Neural crest cell (in vitro differentiated cells): ENCODE measurements around the gene PTK6. TPM values are rescaled to one million over a fixed set of nuclear protein-coding genes. Genes with fewer than 3 reads are reported as not detected.

Source experiments
- DNase-seq: peaks from one replicate; pipeline ENCODE4 v3.0.0; 2021; ENCODE audit warnings: low read depth, mixed read lengths, low spot score
- H3K27ac Mint-ChIP-seq: one replicate; pipeline ENCODE4 v1.8.0; 2021; ENCODE audit warnings: mild to moderate bottlenecking, mixed read lengths; ENCODE audit not compliant: unreplicated experiment
- H3K27me3 Mint-ChIP-seq: 2 replicates; pipeline ENCODE4 v1.8.0; 2021; ENCODE audit warnings: low read depth, mild to moderate bottlenecking, mixed read lengths
- H3K36me3 Mint-ChIP-seq: 2 replicates; pipeline ENCODE4 v1.8.0; 2021; ENCODE audit warnings: low read depth, mild to moderate bottlenecking, mixed read lengths
- H3K4me1 Mint-ChIP-seq: 2 replicates; pipeline ENCODE4 v1.8.0; 2021; ENCODE audit warnings: mixed read lengths
- H3K4me3 Mint-ChIP-seq: one replicate; pipeline ENCODE4 v1.8.0; 2021; ENCODE audit warnings: mild to moderate bottlenecking, mixed read lengths
- H3K9me3 Mint-ChIP-seq: 2 replicates; pipeline ENCODE4 v1.8.0; 2021; ENCODE audit warnings: mixed read lengths
- CTCF ChIP-seq: fragments of 200-600 bp; sonication (generic); conservative IDR thresholded peaks from 2 replicates; pipeline ENCODE4 v1.5.0; 2021; ENCODE audit warnings: antibody characterized with exemption, mild to moderate bottlenecking
- total RNA-seq: library from RNA; stranded (reverse); gene quantifications from 2 replicates; pipeline ENCODE4 v1.2.1, GENCODE V29; 2021

PTK6 gene
- total RNA-seq, 1 donor from 2014 or later = not detected

- DNase-seq = no peak
These were observed 14.9 kb downstream of the PTK6 start for GRCh38 chr20:63522091-63522868.

GRCh38 chr20:63521602-63522001 is 15.6 kb downstream of the PTK6 start:
- peaks cover 5% of the 10 kb centered on the region for H3K36me3 Mint-ChIP-seq
- H3K27ac Mint-ChIP-seq = peak overlapping the region; percentile 98
- DNase-seq = no peak
- peak; percentile 4 for TF ChIP-seq CTCF
- no peaks in the 10 kb centered on the region for H3K9me3 Mint-ChIP-seq
- H3K4me1 Mint-ChIP-seq = peaks cover 18% of the 10 kb centered on the region
- H3K27me3 Mint-ChIP-seq = peaks cover 13% of the 10 kb centered on the region
- H3K4me3 Mint-ChIP-seq = peak overlapping the region; percentile 90

More at GRCh38 chr20:63522091-63522868, 14.9 kb downstream of the PTK6 start:
- no peaks in the 10 kb centered on the region for H3K9me3 Mint-ChIP-seq
- H3K27me3 Mint-ChIP-seq = peaks cover 13% of the 10 kb centered on the region
- H3K27ac Mint-ChIP-seq = peak overlapping the region; percentile 86
- TF ChIP-seq CTCF = no peak
- peak overlapping the region; percentile 79 for H3K4me3 Mint-ChIP-seq
- peaks cover 18% of the 10 kb centered on the region for H3K4me1 Mint-ChIP-seq
- H3K36me3 Mint-ChIP-seq = peaks cover 5% of the 10 kb centered on the region

- peak; percentile 57 for DNase-seq
- Mint-ChIP-seq H3K4me3 (peak overlapping the region; percentile 90), H3K4me1 (peaks cover 18% of the 10 kb centered on the region), H3K36me3 (peaks cover 5% of the 10 kb centered on the region), H3K27me3 (peaks cover 13% of the 10 kb centered on the region), H3K27ac (peak overlapping the region; percentile 98), H3K9me3 (no peaks in the 10 kb centered on the region)
- TF ChIP-seq CTCF = peak; percentile 20
These were observed 16.1 kb downstream of the PTK6 start for GRCh38 chr20:63520934-63521601.

GRCh38 chr20:63520504-63520933 is 16.7 kb downstream of the PTK6 start, which contains the start of gene PPDPF:
TSS of gene PPDPF (plus strand) at chr20:63520765. CDS start at chr20:63521309, 544 bp downstream.
- peak; percentile 74 for DNase-seq
- H3K4me3 Mint-ChIP-seq = peak within 1 kb of the TSS; percentile 90
- H3K27me3 Mint-ChIP-seq = peaks cover 16% of the 10 kb centered on the region
- peaks cover 18% of the 10 kb centered on the region for H3K4me1 Mint-ChIP-seq
- TF ChIP-seq CTCF = no peak
- peaks cover 5% of the 10 kb centered on the region for H3K36me3 Mint-ChIP-seq
- no peaks in the 10 kb centered on the region for H3K9me3 Mint-ChIP-seq
- H3K27ac Mint-ChIP-seq = peak within 1 kb of the TSS; percentile 98

- Mint-ChIP-seq H3K4me1 (peaks cover 15% of the 10 kb centered on the region), H3K9me3 (no peaks in the 10 kb centered on the region), H3K4me3 (peak overlapping the region; percentile 81), H3K36me3 (peaks cover 5% of the 10 kb centered on the region), H3K27ac (peak overlapping the region; percentile 50), H3K27me3 (peaks cover 22% of the 10 kb centered on the region)
- peak; percentile 53 for DNase-seq
- peak; percentile 49 for TF ChIP-seq CTCF
These were observed 17.3 kb downstream of the PTK6 start for GRCh38 chr20:63519668-63520503.
